GM23338 (cell line): ENCODE results near the gene FBXO8. TPM values are rescaled to one million over a fixed set of nuclear protein-coding genes. Genes with fewer than 3 reads are reported as not detected.

Experiments used
- ATAC-seq: fragments of 200-7000 bp; cut with Tn5 transposase; 3 replicates; pipeline ENCODE4 v1.9.1; 2020
- DNase-seq: peaks from one replicate; pipeline ENCODE4 v3.0.0-alpha.2; 2015; ENCODE audit warnings: low spot score
- H2AFZ ChIP-seq: fragments of 200-600 bp; sonication (generic); 2 replicates; pipeline ENCODE4 v1.8.0; 2016; ENCODE audit warnings: antibody characterized with exemption, mild to moderate bottlenecking, moderate library complexity
- H3F3A ChIP-seq: fragments of 200-600 bp; sonication (generic); replicated peaks from 2 replicates; pipeline ENCODE4 v1.8.0; 2017; ENCODE audit warnings: antibody characterized with exemption, mixed run types, low read depth
- H3K27ac ChIP-seq: fragments of 200-600 bp; sonication (generic); 2 replicates; pipeline ENCODE4 v1.6.1; 2016; ENCODE audit warnings: low read depth
- H3K27me3 ChIP-seq: fragments of 200-600 bp; sonication (generic); 2 replicates; pipeline ENCODE4 v1.8.0; 2016; ENCODE audit warnings: mild to moderate bottlenecking, mixed run types, moderate library complexity; ENCODE audit not compliant: insufficient read depth
- H3K36me3 ChIP-seq: fragments of 200-600 bp; sonication (generic); 2 replicates; pipeline ENCODE4 v1.8.0; 2016; ENCODE audit warnings: mild to moderate bottlenecking; ENCODE audit not compliant: insufficient read depth
- H3K4me1 ChIP-seq: fragments of 200-600 bp; sonication (generic); 2 replicates; pipeline ENCODE4 v1.8.0; 2016; ENCODE audit warnings: mild to moderate bottlenecking, moderate library complexity; ENCODE audit not compliant: insufficient read depth
- H3K4me2 ChIP-seq: fragments of 200-600 bp; sonication (generic); 2 replicates; pipeline ENCODE4 v1.7.1; 2017; ENCODE audit warnings: mixed run types
- H3K4me3 ChIP-seq: fragments of 200-600 bp; sonication (generic); 2 replicates; pipeline ENCODE4 v1.6.1; 2016; ENCODE audit warnings: mixed run types
- H3K79me2 ChIP-seq: fragments of 200-600 bp; sonication (generic); replicated peaks from 2 replicates; pipeline ENCODE4 v1.8.0; 2017; ENCODE audit warnings: mild to moderate bottlenecking; ENCODE audit not compliant: insufficient read depth
- H3K9me2 ChIP-seq: fragments of 200-600 bp; sonication (generic); 2 replicates; pipeline ENCODE4 v1.8.0; 2017; ENCODE audit not compliant: insufficient read depth
- H4K20me1 ChIP-seq: fragments of 200-600 bp; sonication (generic); replicated peaks from 2 replicates; pipeline ENCODE4 v1.8.0; 2017; ENCODE audit warnings: mild to moderate bottlenecking; ENCODE audit not compliant: insufficient read depth
- H3K27ac Mint-ChIP-seq: 2 replicates; pipeline ENCODE4 v1.8.0; 2020; ENCODE audit warnings: inconsistent platforms, mild to moderate bottlenecking, moderate library complexity, mixed read lengths
- H3K27me3 Mint-ChIP-seq: 3 replicates; pipeline ENCODE4 v1.8.0; 2022; ENCODE audit warnings: low read depth, mild to moderate bottlenecking, moderate library complexity, mixed read lengths, inconsistent platforms; ENCODE audit not compliant: insufficient read depth, poor library complexity
- H3K36me3 Mint-ChIP-seq: 3 replicates; pipeline ENCODE4 v1.8.0; 2021; ENCODE audit warnings: low read depth, mild to moderate bottlenecking, inconsistent platforms, moderate library complexity, mixed read lengths
- H3K4me1 Mint-ChIP-seq: 3 replicates; pipeline ENCODE4 v1.8.0; 2020; ENCODE audit warnings: mild to moderate bottlenecking, inconsistent platforms, mixed read lengths
- H3K4me3 Mint-ChIP-seq: 3 replicates; pipeline ENCODE4 v1.8.0; 2021; ENCODE audit warnings: moderate library complexity, mild to moderate bottlenecking, inconsistent platforms, mixed read lengths
- H3K9me3 Mint-ChIP-seq: 3 replicates; pipeline ENCODE4 v1.8.0; 2020; ENCODE audit warnings: moderate library complexity, mild to moderate bottlenecking, inconsistent platforms, mixed read lengths
- CREB1 ChIP-seq: fragments of 250-450 bp; sonication (Bioruptor Pico); IDR thresholded peaks from 2 replicates; pipeline ENCODE4 v1.5.0; 2020; ENCODE audit warnings: low read depth, mild to moderate bottlenecking, moderate library complexity
- EZH2 ChIP-seq: fragments of 200-600 bp; sonication (generic); IDR thresholded peaks from one replicate; pipeline ENCODE4 v1.8.0; 2017; ENCODE audit warnings: antibody characterized with exemption, mild to moderate bottlenecking, low read depth; ENCODE audit not compliant: unreplicated experiment
- EZH2phosphoT487 ChIP-seq: fragments of 200-600 bp; sonication (generic); IDR thresholded peaks from one replicate; pipeline ENCODE4 v1.8.1; 2018; ENCODE audit warnings: antibody characterized with exemption; ENCODE audit not compliant: unreplicated experiment
- POLR2AphosphoS5 ChIP-seq: IDR thresholded peaks from 2 replicates; pipeline ENCODE4 v1.6.1; 2016; ENCODE audit warnings: antibody characterized with exemption, low read depth
- STAT1 ChIP-seq: IDR thresholded peaks from one replicate; pipeline ENCODE4 v1.6.1; 2016; ENCODE audit warnings: antibody characterized with exemption; ENCODE audit not compliant: unreplicated experiment
- ZNF114 ChIP-seq: fragments of 250-450 bp; sonication (Bioruptor Pico); IDR thresholded peaks from 2 replicates; pipeline ENCODE4 v1.5.0; 2020; ENCODE audit warnings: mild to moderate bottlenecking, moderate library complexity
- ZNF331 ChIP-seq: fragments of 250-450 bp; sonication (Bioruptor Pico); IDR thresholded peaks from 2 replicates; pipeline ENCODE4 v1.5.0; 2020; ENCODE audit warnings: low read depth, mild to moderate bottlenecking, moderate library complexity
- polyA plus RNA-seq: library from polyadenylated mRNA; unstranded; fragments of >200 nt; fragmentation: Nextera tagmentation; extraction: Ambion mirVana; gene quantifications from 2 replicates; pipeline ENCODE4 v1.2.1, GENCODE V29; 2016
- total RNA-seq: library from RNA; depleted of rRNA; stranded (reverse); fragments of >200 nt; shearing (Covaris generic); gene quantifications from 2 replicates; pipeline ENCODE4 v1.2.3, GENCODE V29; 2014
- TF ChIP-seq, protein P1 (sequence below): IDR thresholded peaks from one replicate; pipeline ENCODE4 v1.6.1; 2018; ENCODE audit warnings: antibody characterized with exemption; ENCODE audit not compliant: unreplicated experiment
- TF ChIP-seq, protein P2 (sequence below), 2 experiments: fragments of 200-600 bp in 1 of 2; sonication (generic) in 1 of 2; conservative IDR thresholded peaks; 2 replicates each; pipeline versions ENCODE4 v1.5.1 to v1.6.1; 2016 to 2017; ENCODE audit warnings: antibody characterized with exemption in 2 of 2, low read depth in 2 of 2, mild to moderate bottlenecking in 2 of 2, moderate library complexity in 1 of 2
- TF ChIP-seq, protein P3 (sequence below): IDR thresholded peaks from 2 replicates; pipeline ENCODE4 v1.6.1; 2016; ENCODE audit warnings: antibody characterized with exemption

FBXO8 gene
- total and polyA plus RNA-seq, 2 experiments from 2014 or later: 5.8 to 7.9 TPM

DNA sequence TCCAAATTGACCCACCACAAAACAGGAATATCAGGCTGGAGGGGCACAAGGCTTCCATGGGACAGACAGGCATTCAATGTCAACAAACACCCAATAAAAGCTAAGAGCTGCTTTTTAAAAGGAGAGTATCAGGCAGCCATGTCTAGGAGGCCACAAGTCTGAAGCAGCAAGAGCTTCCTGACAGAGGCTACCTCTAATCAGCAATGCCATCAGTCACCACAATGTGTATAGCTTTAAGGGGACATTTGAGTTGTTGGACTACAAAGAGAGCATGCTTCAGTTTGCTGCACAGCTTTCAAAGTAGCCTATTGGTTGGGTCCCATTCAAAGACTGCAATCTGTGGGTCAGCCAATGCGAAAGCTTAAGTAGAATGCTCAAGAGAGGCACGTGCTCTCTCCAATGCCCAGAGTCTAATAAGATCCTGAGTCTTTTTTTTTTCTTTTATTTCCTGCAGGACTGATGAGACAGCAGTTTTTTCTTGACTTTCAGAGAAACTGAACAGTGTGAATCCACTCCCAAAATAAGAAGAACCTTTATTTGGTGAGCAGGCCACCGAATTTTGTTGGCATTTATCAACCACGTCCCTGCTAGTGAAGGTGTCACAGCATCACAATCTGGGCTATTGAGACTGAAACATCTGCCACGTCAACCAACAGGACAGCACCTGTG, 92.5 kb downstream of the FBXO8 start:
- peaks cover 6% of the 10 kb centered on the region for H3K9me3 Mint-ChIP-seq
- TF ChIP-seq EZH2phosphoT487 (no peak), ZNF114 (CRISPR knock-in tag) (no peak), STAT1 (no peak), CREB1 (CRISPR knock-in tag) (no peak), ZNF331 (no peak)
- TF ChIP-seq, protein P1, sequence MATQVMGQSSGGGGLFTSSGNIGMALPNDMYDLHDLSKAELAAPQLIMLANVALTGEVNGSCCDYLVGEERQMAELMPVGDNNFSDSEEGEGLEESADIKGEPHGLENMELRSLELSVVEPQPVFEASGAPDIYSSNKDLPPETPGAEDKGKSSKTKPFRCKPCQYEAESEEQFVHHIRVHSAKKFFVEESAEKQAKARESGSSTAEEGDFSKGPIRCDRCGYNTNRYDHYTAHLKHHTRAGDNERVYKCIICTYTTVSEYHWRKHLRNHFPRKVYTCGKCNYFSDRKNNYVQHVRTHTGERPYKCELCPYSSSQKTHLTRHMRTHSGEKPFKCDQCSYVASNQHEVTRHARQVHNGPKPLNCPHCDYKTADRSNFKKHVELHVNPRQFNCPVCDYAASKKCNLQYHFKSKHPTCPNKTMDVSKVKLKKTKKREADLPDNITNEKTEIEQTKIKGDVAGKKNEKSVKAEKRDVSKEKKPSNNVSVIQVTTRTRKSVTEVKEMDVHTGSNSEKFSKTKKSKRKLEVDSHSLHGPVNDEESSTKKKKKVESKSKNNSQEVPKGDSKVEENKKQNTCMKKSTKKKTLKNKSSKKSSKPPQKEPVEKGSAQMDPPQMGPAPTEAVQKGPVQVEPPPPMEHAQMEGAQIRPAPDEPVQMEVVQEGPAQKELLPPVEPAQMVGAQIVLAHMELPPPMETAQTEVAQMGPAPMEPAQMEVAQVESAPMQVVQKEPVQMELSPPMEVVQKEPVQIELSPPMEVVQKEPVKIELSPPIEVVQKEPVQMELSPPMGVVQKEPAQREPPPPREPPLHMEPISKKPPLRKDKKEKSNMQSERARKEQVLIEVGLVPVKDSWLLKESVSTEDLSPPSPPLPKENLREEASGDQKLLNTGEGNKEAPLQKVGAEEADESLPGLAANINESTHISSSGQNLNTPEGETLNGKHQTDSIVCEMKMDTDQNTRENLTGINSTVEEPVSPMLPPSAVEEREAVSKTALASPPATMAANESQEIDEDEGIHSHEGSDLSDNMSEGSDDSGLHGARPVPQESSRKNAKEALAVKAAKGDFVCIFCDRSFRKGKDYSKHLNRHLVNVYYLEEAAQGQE: no peak
- TF ChIP-seq, protein P2, sequence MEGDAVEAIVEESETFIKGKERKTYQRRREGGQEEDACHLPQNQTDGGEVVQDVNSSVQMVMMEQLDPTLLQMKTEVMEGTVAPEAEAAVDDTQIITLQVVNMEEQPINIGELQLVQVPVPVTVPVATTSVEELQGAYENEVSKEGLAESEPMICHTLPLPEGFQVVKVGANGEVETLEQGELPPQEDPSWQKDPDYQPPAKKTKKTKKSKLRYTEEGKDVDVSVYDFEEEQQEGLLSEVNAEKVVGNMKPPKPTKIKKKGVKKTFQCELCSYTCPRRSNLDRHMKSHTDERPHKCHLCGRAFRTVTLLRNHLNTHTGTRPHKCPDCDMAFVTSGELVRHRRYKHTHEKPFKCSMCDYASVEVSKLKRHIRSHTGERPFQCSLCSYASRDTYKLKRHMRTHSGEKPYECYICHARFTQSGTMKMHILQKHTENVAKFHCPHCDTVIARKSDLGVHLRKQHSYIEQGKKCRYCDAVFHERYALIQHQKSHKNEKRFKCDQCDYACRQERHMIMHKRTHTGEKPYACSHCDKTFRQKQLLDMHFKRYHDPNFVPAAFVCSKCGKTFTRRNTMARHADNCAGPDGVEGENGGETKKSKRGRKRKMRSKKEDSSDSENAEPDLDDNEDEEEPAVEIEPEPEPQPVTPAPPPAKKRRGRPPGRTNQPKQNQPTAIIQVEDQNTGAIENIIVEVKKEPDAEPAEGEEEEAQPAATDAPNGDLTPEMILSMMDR (conservative IDR thresholded peaks at IDR 0.05; ENCODE audit: low read depth in 2 of 2): no peak
- H3K27ac ChIP-seq: no peak overlapping the region
- H2AFZ ChIP-seq: no peak overlapping the region
- H3K9me2 ChIP-seq: 0 out of 2 replicates have a peak, but pooled peaks cover 3% of the 10 kb centered on the region
- no peak for DNase-seq
- H3K4me1 Mint-ChIP-seq: no peaks in the 10 kb centered on the region; the same call in 2 of the 3 replicates
- H3F3A ChIP-seq: no peaks in the 10 kb centered on the region
- H3K27me3 ChIP-seq: no peaks in the 10 kb centered on the region
- no peaks in the 10 kb centered on the region for H3K79me2 ChIP-seq
- no peak overlapping the region for H3K4me3 ChIP-seq
- no peak overlapping the region for H3K4me3 Mint-ChIP-seq
- H3K4me2 ChIP-seq: no peak overlapping the region
- H3K36me3 ChIP-seq: no peaks in the 10 kb centered on the region
- H3K36me3 Mint-ChIP-seq: no peaks in the 10 kb centered on the region; the same call in 1 of the 3 replicates
- H3K27ac Mint-ChIP-seq: no peak overlapping the region
- H3K4me1 ChIP-seq: no peaks in the 10 kb centered on the region
- no peak for ATAC-seq
- H4K20me1 ChIP-seq: no peaks in the 10 kb centered on the region
- no peaks in the 10 kb centered on the region for H3K27me3 Mint-ChIP-seq

DNA sequence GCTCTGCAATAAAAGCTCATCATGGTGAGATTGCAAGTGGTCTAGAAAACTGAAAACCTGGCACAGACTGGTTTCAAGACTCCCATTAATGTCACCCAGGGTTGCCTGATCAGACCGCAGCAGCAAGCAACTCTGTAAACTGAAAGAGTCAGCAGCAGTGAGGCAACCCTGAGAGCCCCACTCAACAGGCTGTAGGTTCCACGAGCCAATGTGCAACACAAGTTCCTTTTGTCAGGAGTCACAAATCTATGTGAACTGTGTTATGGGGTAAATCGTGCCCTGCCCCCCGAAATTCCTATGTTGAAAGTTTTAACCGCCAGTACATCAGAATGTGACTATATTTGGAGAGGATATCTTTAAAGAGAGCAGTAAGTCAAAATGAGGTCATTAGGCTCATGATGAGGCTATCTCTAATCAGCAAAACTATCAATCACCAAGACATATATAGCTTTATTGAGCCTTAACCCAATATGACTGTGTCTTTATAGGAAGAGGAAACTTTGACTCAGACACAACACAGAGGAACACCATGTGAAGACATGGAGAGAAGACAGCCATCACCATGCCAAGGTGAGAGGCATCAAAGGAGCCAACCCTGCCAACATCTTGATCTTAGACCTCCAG, 94.0 kb downstream of the FBXO8 start:
- Histone ChIP-seq H3K27me3 (no peaks in the 10 kb centered on the region), H3K79me2 (no peaks in the 10 kb centered on the region), H3K4me2 (no peak overlapping the region), H3K36me3 (no peaks in the 10 kb centered on the region), H3F3A (no peaks in the 10 kb centered on the region), H4K20me1 (no peaks in the 10 kb centered on the region), H3K9me2 (0 out of 2 replicates have a peak, but pooled peaks cover 3% of the 10 kb centered on the region), H3K4me3 (no peak overlapping the region), H2AFZ (no peak overlapping the region), H3K27ac (no peak overlapping the region), H3K4me1 (no peaks in the 10 kb centered on the region)
- Mint-ChIP-seq H3K4me1 (no peaks in the 10 kb centered on the region; the same call in 2 of the 3 replicates), H3K27me3 (no peaks in the 10 kb centered on the region), H3K9me3 (no peaks in the 10 kb centered on the region), H3K27ac (no peak overlapping the region), H3K36me3 (no peaks in the 10 kb centered on the region; the same call in 2 of the 3 replicates), H3K4me3 (no peak overlapping the region)
- no peak for ATAC-seq
- DNase-seq: no peak
- no peak for TF ChIP-seq ZNF114 (CRISPR knock-in tag)
- no peak for TF ChIP-seq EZH2
- TF ChIP-seq CREB1 (CRISPR knock-in tag): no peak
- TF ChIP-seq POLR2AphosphoS5: no peak
- TF ChIP-seq, protein P2 (conservative IDR thresholded peaks at IDR 0.05; ENCODE audit: low read depth in 2 of 2): no peak
- TF ChIP-seq, protein P3, sequence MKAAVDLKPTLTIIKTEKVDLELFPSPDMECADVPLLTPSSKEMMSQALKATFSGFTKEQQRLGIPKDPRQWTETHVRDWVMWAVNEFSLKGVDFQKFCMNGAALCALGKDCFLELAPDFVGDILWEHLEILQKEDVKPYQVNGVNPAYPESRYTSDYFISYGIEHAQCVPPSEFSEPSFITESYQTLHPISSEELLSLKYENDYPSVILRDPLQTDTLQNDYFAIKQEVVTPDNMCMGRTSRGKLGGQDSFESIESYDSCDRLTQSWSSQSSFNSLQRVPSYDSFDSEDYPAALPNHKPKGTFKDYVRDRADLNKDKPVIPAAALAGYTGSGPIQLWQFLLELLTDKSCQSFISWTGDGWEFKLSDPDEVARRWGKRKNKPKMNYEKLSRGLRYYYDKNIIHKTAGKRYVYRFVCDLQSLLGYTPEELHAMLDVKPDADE: no peak
